K562 (cell line): Measurements from ENCODE around the gene BMS1. TPM values are rescaled to one million over a fixed set of nuclear protein-coding genes. Genes with fewer than 3 reads are reported as not detected.

Experiments used
- ARID3B ChIP-seq: fragments of 250-450 bp; sonication (Bioruptor Pico); IDR thresholded peaks from 2 replicates; pipeline ENCODE4 v1.4.0; 2020; ENCODE audit warnings: borderline replicate concordance
- ATF4 ChIP-seq: fragments of 450-650 bp; formaldehyde crosslinking; IDR thresholded peaks from 2 replicates; pipeline ENCODE4 v1.4.0; 2022; ENCODE audit warnings: mild to moderate bottlenecking, moderate library complexity
- CHD2 ChIP-seq: IDR thresholded peaks from 2 replicates; pipeline ENCODE4 v1.6.1; 2011; ENCODE audit warnings: low read depth, low read length
- FOSL1 ChIP-seq: fragments of 200-800 bp; sonication (Bioruptor generic); conservative IDR thresholded peaks from 2 replicates; pipeline ENCODE4 v1.6.1; 2016; ENCODE audit warnings: missing genetic modification characterization, missing compliant biosample characterization
- FOXM1 ChIP-seq, 2 experiments: fragments of 450-650 bp in 1 of 2; sonication (generic) in 1 of 2; formaldehyde crosslinking in 1 of 2; IDR thresholded peaks; 2 replicates each; pipeline versions ENCODE4 v1.6.1 to v1.9.0; 2017 to 2022; ENCODE audit warnings: low read depth in 2 of 2, mild to moderate bottlenecking in 2 of 2, missing genetic modification reagents in 1 of 2, moderate library complexity in 1 of 2
- HDGF ChIP-seq: fragments of 450-650 bp; IDR thresholded peaks from 2 replicates; pipeline ENCODE4 v1.6.1; 2016
- HSF4 ChIP-seq: fragments of 250-450 bp; sonication (Bioruptor Pico); IDR thresholded peaks from 2 replicates; pipeline ENCODE4 v2.1.2; 2022; ENCODE audit warnings: mild to moderate bottlenecking, moderate library complexity, borderline replicate concordance
- NFE2 ChIP-seq: IDR thresholded peaks from 2 replicates; pipeline ENCODE4 v1.6.1; 2014; ENCODE audit warnings: antibody characterized with exemption, low read depth
- PCBP2 ChIP-seq: fragments of 200-400 bp; formaldehyde crosslinking; IDR thresholded peaks from 2 replicates; pipeline ENCODE4 v1.6.1; 2018; ENCODE audit warnings: low read length, low read depth, mild to moderate bottlenecking, moderate library complexity; ENCODE audit not compliant: poor library complexity, severe bottlenecking
- PYGO2 ChIP-seq: fragments of 450-650 bp; IDR thresholded peaks from 2 replicates; pipeline ENCODE4 v1.6.1; 2016; ENCODE audit warnings: mild to moderate bottlenecking, missing genetic modification characterization, moderate library complexity, missing compliant biosample characterization
- RUNX1 ChIP-seq: sonication (generic); IDR thresholded peaks from 2 replicates; pipeline ENCODE4 v1.6.1; 2016; ENCODE audit warnings: antibody characterized with exemption, low read depth
- TEAD2 ChIP-seq: fragments of 450-650 bp; IDR thresholded peaks from 2 replicates; pipeline ENCODE4 v1.6.1; 2016; ENCODE audit warnings: missing genetic modification characterization, control low read depth, missing compliant biosample characterization
- U2AF1 ChIP-seq: fragments of 200-400 bp; formaldehyde crosslinking; optimal IDR thresholded peaks from 2 replicates; pipeline ENCODE3; 2017; ENCODE audit warnings: mild to moderate bottlenecking, low read depth, low read length, moderate library complexity
- USF2 ChIP-seq: sonication (generic); formaldehyde crosslinking; IDR thresholded peaks from 2 replicates; pipeline ENCODE4 v1.5.0; 2020; ENCODE audit warnings: missing genetic modification reagents
- ZNF24 ChIP-seq: fragments of 450-650 bp; IDR thresholded peaks from 2 replicates; pipeline ENCODE4 v1.6.1; 2016
- ZNF354B ChIP-seq: fragments of 250-450 bp; sonication (Bioruptor Pico); IDR thresholded peaks from 2 replicates; pipeline ENCODE4 v1.4.0; 2020
- ZNF395 ChIP-seq: fragments of 200-800 bp; sonication (Bioruptor generic); IDR thresholded peaks from 2 replicates; pipeline ENCODE4 v1.6.1; 2017; ENCODE audit warnings: missing genetic modification characterization, missing compliant biosample characterization
- ZNF586 ChIP-seq: fragments of 450-650 bp; formaldehyde crosslinking; conservative IDR thresholded peaks from 2 replicates; pipeline ENCODE4 v1.4.0; 2020; ENCODE audit warnings: mild to moderate bottlenecking, moderate library complexity
- ZNF592 ChIP-seq: fragments of 450-650 bp; IDR thresholded peaks from 2 replicates; pipeline ENCODE4 v1.6.1; 2017; ENCODE audit warnings: antibody characterized with exemption, mild to moderate bottlenecking
- polyA plus RNA-seq, 8 experiments: library from polyadenylated mRNA; depleted of rRNA in 4 of 8; stranded (reverse) in 5 of 8; unstranded in 3 of 8; fragments of >200 nt; fragmentation: Nextera tagmentation in 2 of 8; fragmentation: Illumina TruSeq in 1 of 8; extraction: Ambion mirVana in 2 of 8; extraction: Trizol in 1 of 8; gene quantifications; 2 replicates each; pipeline versions ENCODE4 v1.2.1 to v1.2.3, GENCODE V29; 2011 to 2014; ENCODE audit warnings: inconsistent platforms in 1 of 8, missing spikeins in 1 of 8
- total RNA-seq, 7 experiments: library from RNA; depleted of rRNA in 6 of 7; stranded (reverse); fragments of >200 nt in 6 of 7; fragmentation: Illumina TruSeq in 2 of 7; extraction: Trizol in 2 of 7; gene quantifications; 2 replicates each; pipeline versions ENCODE4 v1.2.1 to v1.2.3, GENCODE V29; 2011 to 2021; ENCODE audit warnings: low replicate concordance in 1 of 7

The BMS1 gene
- total and polyA plus RNA-seq, 9 of the 15 experiments (the other 6 are each of a cell fraction or from before 2014, with no cell fraction given), result 11.1 to 46.9 (median 32.7) TPM

DNA sequence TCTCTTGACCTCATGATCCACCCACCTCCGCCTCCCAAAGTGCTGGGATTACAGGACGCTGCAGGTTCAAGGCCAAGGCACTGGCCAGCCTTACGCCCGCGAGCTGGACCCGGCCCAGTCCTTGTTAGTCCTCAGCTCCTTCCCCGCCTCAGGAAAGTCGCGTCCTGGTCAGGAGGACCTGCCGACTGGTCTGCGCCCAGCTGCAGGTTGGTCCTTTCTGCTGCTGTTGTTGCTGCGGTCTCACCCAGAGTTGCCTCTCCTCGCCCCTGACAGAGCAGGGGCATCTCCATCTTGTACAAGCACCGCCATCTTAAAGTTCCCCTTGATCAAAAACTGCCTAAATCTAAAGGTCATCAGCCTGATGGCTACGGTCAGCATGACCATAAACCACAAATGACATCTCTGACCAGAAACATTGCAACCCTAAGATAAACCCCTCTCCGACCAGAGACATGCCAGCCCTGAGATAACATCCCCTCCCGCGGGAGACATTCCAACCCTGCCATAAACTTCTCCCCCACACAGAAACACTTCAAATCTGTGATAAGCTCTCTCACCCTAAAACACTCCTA lies 13.9 kb upstream of the BMS1 start (continued):
- TF ChIP-seq ZNF395 (CRISPR knock-in tag), result peak; percentile 80
- TF ChIP-seq FOSL1, result peak; percentile 61; the same call in 1 of the 2 replicates
- TF ChIP-seq NFE2, result peak; percentile 28; the same call in 1 of the 2 replicates
- peak; percentile 78 for TF ChIP-seq ATF4 (CRISPR knock-in tag)
- no peak for TF ChIP-seq USF2
- peak; percentile 96 for TF ChIP-seq RUNX1
- TF ChIP-seq ZNF354B (CRISPR knock-in tag), result no peak
- no peak for TF ChIP-seq ZNF24
- no peak for TF ChIP-seq ZNF586 (CRISPR knock-in tag)
- TF ChIP-seq PYGO2, result peak; percentile 77
- TF ChIP-seq HSF4 (CRISPR knock-in tag), result peak; percentile 73; the same call in 1 of the 2 replicates
- TF ChIP-seq PCBP2, result no peak
- no peak for TF ChIP-seq ARID3B (CRISPR knock-in tag)
- 0 out of 2 replicates have a peak, but pooled peaks have one; percentile 37 for TF ChIP-seq ZNF592
- TF ChIP-seq CHD2, result no peak
- peak; percentile 88 for TF ChIP-seq FOXM1 (IDR thresholded peaks at IDR 0.05; ENCODE audit: low read depth)
- TF ChIP-seq FOXM1 (CRISPR knock-in tag; IDR thresholded peaks at IDR 0.05; ENCODE audit: low read depth), result no peak
- TF ChIP-seq U2AF1, result no peak
- TF ChIP-seq TEAD2 (tag), result peak; percentile 82
- TF ChIP-seq HDGF, result no peak
